Prostate gland (tissue), 2 donors: ENCODE results near the gene FAIM2.

Source experiments
- POLR2AphosphoS5 ChIP-seq: sonication (generic); formaldehyde crosslinking; IDR thresholded peaks from one replicate; pipeline ENCODE4 v1.6.1; 2017; ENCODE audit warnings: antibody characterized with exemption
- TF ChIP-seq, protein P1 (sequence below), 4 experiments: fragments of 200-600 bp in 2 of 4; fragments of 450-650 bp in 2 of 4; sonication (generic) in 2 of 4; IDR thresholded peaks; 1 replicate in 3 of 4; 2 replicates in 1 of 4; pipeline ENCODE4 v1.5.1; 2016 to 2019; ENCODE audit warnings: antibody characterized with exemption in 4 of 4, mild to moderate bottlenecking in 2 of 4, moderate library complexity in 2 of 4

DNA sequence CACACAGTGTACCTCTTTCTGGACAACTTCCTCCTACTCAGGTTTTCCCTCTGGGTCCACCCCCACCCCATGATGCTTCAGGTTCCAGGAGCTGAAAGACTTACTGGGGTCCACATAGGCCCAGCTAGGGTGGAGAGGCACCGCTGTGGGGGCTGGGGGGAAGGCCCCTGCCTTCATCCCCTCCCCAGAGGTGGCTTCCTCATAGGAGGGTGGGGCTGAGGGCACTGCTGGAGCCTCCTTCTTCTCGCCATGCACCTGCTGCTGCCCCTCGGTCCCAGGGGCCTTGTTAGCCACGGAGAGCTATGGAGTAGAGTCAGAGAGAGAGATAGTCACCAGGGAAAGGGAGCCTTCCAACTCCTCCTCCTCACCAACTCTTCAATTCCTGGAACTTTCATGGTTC lies 2.7 kb downstream of the FAIM2 start:
- TF ChIP-seq, protein P1, sequence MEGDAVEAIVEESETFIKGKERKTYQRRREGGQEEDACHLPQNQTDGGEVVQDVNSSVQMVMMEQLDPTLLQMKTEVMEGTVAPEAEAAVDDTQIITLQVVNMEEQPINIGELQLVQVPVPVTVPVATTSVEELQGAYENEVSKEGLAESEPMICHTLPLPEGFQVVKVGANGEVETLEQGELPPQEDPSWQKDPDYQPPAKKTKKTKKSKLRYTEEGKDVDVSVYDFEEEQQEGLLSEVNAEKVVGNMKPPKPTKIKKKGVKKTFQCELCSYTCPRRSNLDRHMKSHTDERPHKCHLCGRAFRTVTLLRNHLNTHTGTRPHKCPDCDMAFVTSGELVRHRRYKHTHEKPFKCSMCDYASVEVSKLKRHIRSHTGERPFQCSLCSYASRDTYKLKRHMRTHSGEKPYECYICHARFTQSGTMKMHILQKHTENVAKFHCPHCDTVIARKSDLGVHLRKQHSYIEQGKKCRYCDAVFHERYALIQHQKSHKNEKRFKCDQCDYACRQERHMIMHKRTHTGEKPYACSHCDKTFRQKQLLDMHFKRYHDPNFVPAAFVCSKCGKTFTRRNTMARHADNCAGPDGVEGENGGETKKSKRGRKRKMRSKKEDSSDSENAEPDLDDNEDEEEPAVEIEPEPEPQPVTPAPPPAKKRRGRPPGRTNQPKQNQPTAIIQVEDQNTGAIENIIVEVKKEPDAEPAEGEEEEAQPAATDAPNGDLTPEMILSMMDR (IDR thresholded peaks at IDR 0.05): no peak
- TF ChIP-seq POLR2AphosphoS5: no peak
